ENCODE results near the gene LSP1.

LSP1 gene

GRCh38 chr11:1844221-1845094 is 8.4 kb upstream of the LSP1 start:
- Histone ChIP-seq H3K9me3 (ENCODE audit: control insufficient read depth, low read length) (no peaks in the 10 kb centered on the region), H3K27ac (ENCODE audit: low read depth, low read length, severe bottlenecking) (no peak overlapping the region), H3K4me3 (ENCODE audit: extremely low read depth, insufficient read depth, low read length, poor library complexity, severe bottlenecking) (no peak overlapping the region), H3K4me1 (ENCODE audit: control insufficient read depth, insufficient read depth, low read length, poor library complexity, severe bottlenecking) (peaks cover 13% of the 10 kb centered on the region), H3K36me3 (ENCODE audit: control insufficient read depth, insufficient read depth, low read length) (no peaks in the 10 kb centered on the region)
- 91 to 92% methylated on average over 19 to 22 of the region's 23 CpGs for WGBS, 2 experiments (ENCODE audit: insufficient coverage in 2 of 2)

- H3K36me3 ChIP-seq (ENCODE audit: control insufficient read depth, insufficient read depth, low read length), result no peaks in the 10 kb centered on the region
- H3K27ac ChIP-seq (ENCODE audit: low read depth, low read length, severe bottlenecking), result no peak overlapping the region
- no peak overlapping the region for H3K4me3 ChIP-seq (ENCODE audit: extremely low read depth, insufficient read depth, low read length, poor library complexity, severe bottlenecking)
- WGBS, 2 experiments (ENCODE audit: insufficient coverage in 2 of 2), result 81 to 85% methylated on average over 1 of the region's 1 CpG
- peaks cover 13% of the 10 kb centered on the region for H3K4me1 ChIP-seq (ENCODE audit: control insufficient read depth, insufficient read depth, low read length, poor library complexity, severe bottlenecking)
- H3K9me3 ChIP-seq (ENCODE audit: control insufficient read depth, low read length), result no peaks in the 10 kb centered on the region
Observed at GRCh38 chr11:1845095-1845429, 7.8 kb upstream of the LSP1 start.

- Histone ChIP-seq H3K36me3 (ENCODE audit: control insufficient read depth, insufficient read depth, low read length) (no peaks in the 10 kb centered on the region), H3K4me3 (ENCODE audit: extremely low read depth, insufficient read depth, low read length, poor library complexity, severe bottlenecking) (no peak overlapping the region), H3K27ac (ENCODE audit: low read depth, low read length, severe bottlenecking) (no peak overlapping the region), H3K4me1 (ENCODE audit: control insufficient read depth, insufficient read depth, low read length, poor library complexity, severe bottlenecking) (peaks cover 13% of the 10 kb centered on the region), H3K9me3 (ENCODE audit: control insufficient read depth, low read length) (no peaks in the 10 kb centered on the region)
- WGBS, 2 experiments (ENCODE audit: insufficient coverage in 2 of 2), result 89 to 95% methylated on average over 14 to 17 of the region's 21 CpGs
Observed at GRCh38 chr11:1845561-1846452, 7.1 kb upstream of the LSP1 start.

- WGBS, 2 experiments (ENCODE audit: insufficient coverage in 2 of 2), result 91% methylated on average over 7 to 8 of the region's 9 CpGs
- peaks cover 13% of the 10 kb centered on the region for H3K4me1 ChIP-seq (ENCODE audit: control insufficient read depth, insufficient read depth, low read length, poor library complexity, severe bottlenecking)
Observed at GRCh38 chr11:1846453-1846932, 6.4 kb upstream of the LSP1 start.

GRCh38 chr11:1847006-1847735 is 5.7 kb upstream of the LSP1 start:
- peaks cover 13% of the 10 kb centered on the region for H3K4me1 ChIP-seq (ENCODE audit: control insufficient read depth, insufficient read depth, low read length, poor library complexity, severe bottlenecking)
- no peak overlapping the region for H3K27ac ChIP-seq (ENCODE audit: low read depth, low read length, severe bottlenecking)
- H3K36me3 ChIP-seq (ENCODE audit: control insufficient read depth, insufficient read depth, low read length), result no peaks in the 10 kb centered on the region
- 92 to 93% methylated on average over 24 to 26 of the region's 34 CpGs for WGBS, 2 experiments (ENCODE audit: insufficient coverage in 2 of 2)
- no peak overlapping the region for H3K4me3 ChIP-seq (ENCODE audit: extremely low read depth, insufficient read depth, low read length, poor library complexity, severe bottlenecking)
- no peaks in the 10 kb centered on the region for H3K9me3 ChIP-seq (ENCODE audit: control insufficient read depth, low read length)

More at GRCh38 chr11:1846453-1846932, 6.4 kb upstream of the LSP1 start:
- Histone ChIP-seq H3K27ac (ENCODE audit: low read depth, low read length, severe bottlenecking) (no peak overlapping the region), H3K9me3 (ENCODE audit: control insufficient read depth, low read length) (no peaks in the 10 kb centered on the region), H3K36me3 (ENCODE audit: control insufficient read depth, insufficient read depth, low read length) (no peaks in the 10 kb centered on the region), H3K4me3 (ENCODE audit: extremely low read depth, insufficient read depth, low read length, poor library complexity, severe bottlenecking) (no peak overlapping the region)

- Histone ChIP-seq H3K27ac (ENCODE audit: low read depth, low read length, severe bottlenecking) (no peak overlapping the region), H3K9me3 (ENCODE audit: control insufficient read depth, low read length) (no peaks in the 10 kb centered on the region), H3K36me3 (ENCODE audit: control insufficient read depth, insufficient read depth, low read length) (no peaks in the 10 kb centered on the region), H3K4me3 (ENCODE audit: extremely low read depth, insufficient read depth, low read length, poor library complexity, severe bottlenecking) (no peak overlapping the region), H3K4me1 (ENCODE audit: control insufficient read depth, insufficient read depth, low read length, poor library complexity, severe bottlenecking) (peaks cover 13% of the 10 kb centered on the region)
- 93 to 96% methylated on average over 14 to 15 of the region's 18 CpGs for WGBS, 2 experiments (ENCODE audit: insufficient coverage in 2 of 2)
Observed at GRCh38 chr11:1847926-1848639, 4.8 kb upstream of the LSP1 start.

- Histone ChIP-seq H3K27ac (ENCODE audit: low read depth, low read length, severe bottlenecking) (no peak overlapping the region), H3K4me3 (ENCODE audit: extremely low read depth, insufficient read depth, low read length, poor library complexity, severe bottlenecking) (no peak overlapping the region), H3K36me3 (ENCODE audit: control insufficient read depth, insufficient read depth, low read length) (no peaks in the 10 kb centered on the region), H3K9me3 (ENCODE audit: control insufficient read depth, low read length) (no peaks in the 10 kb centered on the region), H3K4me1 (ENCODE audit: control insufficient read depth, insufficient read depth, low read length, poor library complexity, severe bottlenecking) (peaks cover 13% of the 10 kb centered on the region)
- 88 to 95% methylated on average over 14 of the region's 19 CpGs for WGBS, 2 experiments (ENCODE audit: insufficient coverage in 2 of 2)
Observed at GRCh38 chr11:1848640-1849430, 4.0 kb upstream of the LSP1 start.

- no peaks in the 10 kb centered on the region for H3K9me3 ChIP-seq (ENCODE audit: control insufficient read depth, low read length)
- WGBS, 2 experiments (ENCODE audit: insufficient coverage in 2 of 2), result 92 to 94% methylated on average over 15 to 16 of the region's 21 CpGs
- no peak overlapping the region for H3K27ac ChIP-seq (ENCODE audit: low read depth, low read length, severe bottlenecking)
- no peaks in the 10 kb centered on the region for H3K36me3 ChIP-seq (ENCODE audit: control insufficient read depth, insufficient read depth, low read length)
- no peak overlapping the region for H3K4me3 ChIP-seq (ENCODE audit: extremely low read depth, insufficient read depth, low read length, poor library complexity, severe bottlenecking)
- H3K4me1 ChIP-seq (ENCODE audit: control insufficient read depth, insufficient read depth, low read length, poor library complexity, severe bottlenecking), result peaks cover 11% of the 10 kb centered on the region
Observed at GRCh38 chr11:1851468-1852180, 1.3 kb upstream of the LSP1 start.

GRCh38 chr11:1852271-1852876 is 510 bp upstream of the LSP1 start:
- Histone ChIP-seq H3K36me3 (ENCODE audit: control insufficient read depth, insufficient read depth, low read length) (no peaks in the 10 kb centered on the region), H3K4me1 (ENCODE audit: control insufficient read depth, insufficient read depth, low read length, poor library complexity, severe bottlenecking) (peaks cover 11% of the 10 kb centered on the region), H3K4me3 (ENCODE audit: extremely low read depth, insufficient read depth, low read length, poor library complexity, severe bottlenecking) (no peak overlapping the region), H3K9me3 (ENCODE audit: control insufficient read depth, low read length) (no peaks in the 10 kb centered on the region), H3K27ac (ENCODE audit: low read depth, low read length, severe bottlenecking) (no peak overlapping the region)
- 89 to 93% methylated on average over 21 to 23 of the region's 25 CpGs for WGBS, 2 experiments (ENCODE audit: insufficient coverage in 2 of 2)

Data from mesodermal cell (in vitro differentiated cells).